Trophoblast cell (in vitro differentiated cells and primary cell): ENCODE data around the gene BRDT. TPM values are rescaled to one million over a fixed set of nuclear protein-coding genes. Genes with fewer than 3 reads are reported as not detected.

Experiments used
- DNase-seq, 2 donors: peaks; one replicate each; pipeline ENCODE4 v3.0.0-alpha.2; 2016
- H2AFZ ChIP-seq: 2 replicates; pipeline ENCODE4 v1.6.1; 2013; ENCODE audit warnings: low read length, moderate library complexity, mild to moderate bottlenecking; ENCODE audit not compliant: insufficient read depth, poor library complexity
- H2AK5ac ChIP-seq: 2 replicates; pipeline ENCODE4 v1.6.1; 2013; ENCODE audit warnings: mild to moderate bottlenecking, low read length
- H2BK120ac ChIP-seq: 2 replicates; pipeline ENCODE4 v1.6.1; 2013; ENCODE audit warnings: low read length, mild to moderate bottlenecking, moderate library complexity; ENCODE audit not compliant: insufficient read depth, poor library complexity
- H2BK12ac ChIP-seq: 2 replicates; pipeline ENCODE4 v1.6.1; 2013; ENCODE audit warnings: mild to moderate bottlenecking, low read length, moderate library complexity
- H2BK5ac ChIP-seq: 2 replicates; pipeline ENCODE4 v1.6.1; 2013; ENCODE audit warnings: low read length, low read depth, moderate library complexity, mild to moderate bottlenecking; ENCODE audit not compliant: poor library complexity
- H3K14ac ChIP-seq: 2 replicates; pipeline ENCODE4 v1.6.1; 2013; ENCODE audit warnings: mild to moderate bottlenecking, low read length
- H3K18ac ChIP-seq: 2 replicates; pipeline ENCODE4 v1.6.1; 2013; ENCODE audit warnings: mild to moderate bottlenecking, low read length
- H3K23ac ChIP-seq: 2 replicates; pipeline ENCODE4 v1.6.1; 2013; ENCODE audit warnings: low read length
- H3K27ac ChIP-seq: 2 replicates; pipeline ENCODE4 v1.5.1; 2013; ENCODE audit warnings: low read depth, mild to moderate bottlenecking, inconsistent platforms, low read length, moderate library complexity
- H3K27me3 ChIP-seq: 2 replicates; pipeline ENCODE4 v1.6.1; 2013; ENCODE audit warnings: inconsistent platforms, mild to moderate bottlenecking, low read length, moderate library complexity; ENCODE audit not compliant: insufficient read depth
- H3K36me3 ChIP-seq, 2 experiments: 1 replicate in 1 of 2; 2 replicates in 1 of 2; pipeline ENCODE4 v1.6.1; 2013; ENCODE audit warnings: low read length in 2 of 2, mild to moderate bottlenecking in 2 of 2, moderate library complexity in 1 of 2; ENCODE audit not compliant: insufficient read depth in 2 of 2, control insufficient read depth in 1 of 2
- H3K4ac ChIP-seq: 2 replicates; pipeline ENCODE4 v1.6.1; 2013; ENCODE audit warnings: low read depth, mild to moderate bottlenecking, low read length, moderate library complexity
- H3K4me1 ChIP-seq, 2 experiments: 1 replicate in 1 of 2; 2 replicates in 1 of 2; pipeline ENCODE4 v1.6.1; 2013; ENCODE audit warnings: low read length in 2 of 2, mild to moderate bottlenecking in 2 of 2, moderate library complexity in 1 of 2; ENCODE audit not compliant: insufficient read depth in 2 of 2, control insufficient read depth in 1 of 2
- H3K4me2 ChIP-seq: 2 replicates; pipeline ENCODE4 v1.6.1; 2013; ENCODE audit warnings: inconsistent platforms, mild to moderate bottlenecking, low read length, moderate library complexity
- H3K4me3 ChIP-seq: 2 replicates; pipeline ENCODE4 v1.5.1; 2013; ENCODE audit warnings: mild to moderate bottlenecking, low read depth, low read length, inconsistent platforms
- H3K79me1 ChIP-seq: one replicate; pipeline ENCODE4 v1.6.1; 2013; ENCODE audit warnings: low read length
- H3K79me2 ChIP-seq: 2 replicates; pipeline ENCODE4 v1.6.1; 2013; ENCODE audit warnings: low read length, mild to moderate bottlenecking; ENCODE audit not compliant: control insufficient read depth, insufficient read depth, poor library complexity
- H3K9ac ChIP-seq: 2 replicates; pipeline ENCODE4 v1.6.1; 2013; ENCODE audit warnings: mild to moderate bottlenecking, low read length
- H3K9me3 ChIP-seq: 2 replicates; pipeline ENCODE4 v1.6.1; 2013; ENCODE audit warnings: low read depth, mild to moderate bottlenecking, control low read depth, inconsistent platforms, low read length; ENCODE audit not compliant: insufficient read depth
- H4K12ac ChIP-seq: 2 replicates; pipeline ENCODE4 v1.6.1; 2013; ENCODE audit warnings: low read depth, mild to moderate bottlenecking, low read length, moderate library complexity
- H4K8ac ChIP-seq: 2 replicates; pipeline ENCODE4 v1.6.1; 2013; ENCODE audit warnings: low read depth, mild to moderate bottlenecking, low read length, moderate library complexity
- H4K91ac ChIP-seq: one replicate; pipeline ENCODE4 v1.6.1; 2013; ENCODE audit warnings: low read depth, mild to moderate bottlenecking, low read length, moderate library complexity
- WGBS: extraction: QIAGEN DNeasy Blood & Tissue Kit; methylation state at CpG from one replicate; pipeline ENCODE4 v1.1.7; 2013; ENCODE audit warnings: missing lambda C conversion rate; ENCODE audit not compliant: insufficient read length, insufficient coverage; ENCODE audit errors: extremely low coverage; 5-methylcytosine and 5-hydroxymethylcytosine counted together
- polyA plus RNA-seq: library from polyadenylated mRNA; stranded (reverse); fragments of 200-250 nt; gene quantifications from 2 replicates; pipeline ENCODE4 v1.2.3, GENCODE V29; 2013

The BRDT gene
- polyA plus RNA-seq = not detected in 2 replicates

DNA sequence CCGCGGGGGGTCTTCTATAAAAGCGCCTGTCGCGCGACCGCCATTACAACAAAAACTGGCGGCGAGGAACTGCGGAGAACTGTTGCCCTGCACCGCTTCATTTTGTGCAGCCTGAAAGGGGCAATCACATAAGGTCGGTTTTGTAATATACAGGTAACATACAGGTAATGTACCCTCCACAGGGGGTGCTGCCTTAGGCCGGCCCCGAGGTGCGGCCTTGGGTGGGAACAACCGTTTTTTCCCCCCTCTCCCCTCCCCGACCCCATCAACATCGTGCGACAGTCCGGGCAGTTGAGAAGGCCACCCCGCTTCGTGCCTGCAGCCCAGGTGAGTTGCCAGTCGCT lies at the start of gene BRDT:
Gene BRDT, plus strand, starts transcription at position 46 of the 344 bp plus-strand sequence. CDS start 13,354 bp downstream, outside the sequence.
- H3K18ac ChIP-seq = no peak within 1 kb of the TSS

DNA sequence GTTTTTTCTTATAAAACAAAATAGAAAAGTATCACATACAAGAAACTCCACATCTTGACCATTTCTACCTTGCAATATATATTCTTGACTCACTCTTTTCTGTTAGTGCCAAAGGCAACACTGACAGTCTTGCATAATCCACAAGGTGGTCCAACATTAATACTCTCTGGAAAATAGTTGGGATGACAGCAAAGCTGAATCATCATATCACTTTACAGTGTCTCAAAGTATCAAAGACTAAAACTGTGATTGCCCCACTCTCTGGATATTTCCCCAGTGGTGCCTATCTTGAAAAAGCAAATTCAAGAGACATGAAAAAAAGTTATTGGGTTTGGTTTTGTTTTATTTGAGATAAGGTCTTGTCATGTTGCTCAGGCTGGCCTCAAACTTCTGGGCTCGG lies 48.6 kb upstream of the BRDT start:
- Histone ChIP-seq H3K23ac (no peak overlapping the region), H3K4me1 (no peaks in the 10 kb centered on the region), H3K18ac (no peak overlapping the region), H2AFZ (no peak overlapping the region), H3K9me3 (no peaks in the 10 kb centered on the region), H3K27ac (no peak overlapping the region), H4K8ac (no peak overlapping the region), H3K9ac (no peak overlapping the region), H3K4me3 (no peak overlapping the region), H3K27me3 (no peaks in the 10 kb centered on the region), H4K12ac (no peak overlapping the region), H3K4me2 (no peak overlapping the region), H2BK120ac (no peak overlapping the region), H3K14ac (no peak overlapping the region), H4K91ac (no peak overlapping the region), H2BK5ac (no peak overlapping the region), H3K4ac (no peak overlapping the region), H3K79me1 (no peaks in the 10 kb centered on the region), H2BK12ac (no peak overlapping the region), H3K79me2 (no peaks in the 10 kb centered on the region), H2AK5ac (no peak overlapping the region), H3K36me3 (no peaks in the 10 kb centered on the region)
- peak; percentile 34 to 73 for DNase-seq
- no CpG with 5 or more reads among the region's 1 CpG for WGBS

More for the DNA sequence above, at the start of gene BRDT:
- no peak within 1 kb of the TSS for H3K4me2 ChIP-seq
- no CpG with 5 or more reads among the region's 23 CpGs for WGBS
- no peaks in the 10 kb centered on the region for H3K27me3 ChIP-seq
- H4K12ac ChIP-seq = no peak within 1 kb of the TSS
- no peak within 1 kb of the TSS for H2AFZ ChIP-seq
- H2BK5ac ChIP-seq = no peak within 1 kb of the TSS
- H4K8ac ChIP-seq = no peak within 1 kb of the TSS
- H3K79me2 ChIP-seq = no peaks in the 10 kb centered on the region
- H3K9me3 ChIP-seq = no peaks in the 10 kb centered on the region
- H3K14ac ChIP-seq = no peak within 1 kb of the TSS
- DNase-seq = no peak
- H3K4me1 ChIP-seq = no peaks in the 10 kb centered on the region
- H3K36me3 ChIP-seq = no peaks in the 10 kb centered on the region
- no peak within 1 kb of the TSS for H3K4ac ChIP-seq
- H3K27ac ChIP-seq = no peak within 1 kb of the TSS
- H3K79me1 ChIP-seq = no peaks in the 10 kb centered on the region
- H2BK12ac ChIP-seq = no peak within 1 kb of the TSS
- H4K91ac ChIP-seq = no peak within 1 kb of the TSS
- H3K9ac ChIP-seq = no peak within 1 kb of the TSS
- H3K23ac ChIP-seq = no peak within 1 kb of the TSS
- H2AK5ac ChIP-seq = no peak within 1 kb of the TSS
- no peak within 1 kb of the TSS for H2BK120ac ChIP-seq
- no peak within 1 kb of the TSS for H3K4me3 ChIP-seq

- no peaks in the 10 kb centered on the region for H3K9me3 ChIP-seq
- H3K4me3 ChIP-seq = no peak overlapping the region
- H3K36me3 ChIP-seq = no peaks in the 10 kb centered on the region
- no peak overlapping the region for H3K27ac ChIP-seq
- no peaks in the 10 kb centered on the region for H3K79me1 ChIP-seq
- H2AK5ac ChIP-seq = no peak overlapping the region
- no peak overlapping the region for H3K18ac ChIP-seq
- no peak overlapping the region for H3K4me2 ChIP-seq
- H4K8ac ChIP-seq = no peak overlapping the region
- no peak overlapping the region for H3K14ac ChIP-seq
- DNase-seq = no peak
- H3K9ac ChIP-seq = no peak overlapping the region
- H3K23ac ChIP-seq = no peak overlapping the region
- H4K91ac ChIP-seq = no peak overlapping the region
- H2AFZ ChIP-seq = no peak overlapping the region
- no peaks in the 10 kb centered on the region for H3K27me3 ChIP-seq
- no peak overlapping the region for H4K12ac ChIP-seq
- no peaks in the 10 kb centered on the region for H3K4me1 ChIP-seq
- H2BK120ac ChIP-seq = no peak overlapping the region
- H3K79me2 ChIP-seq = no peaks in the 10 kb centered on the region
- H2BK12ac ChIP-seq = no peak overlapping the region
- H3K4ac ChIP-seq = no peak overlapping the region
- H2BK5ac ChIP-seq = no peak overlapping the region
Observed at GRCh38 chr1:91901231-91901630, 48.0 kb upstream of the BRDT start.

DNA sequence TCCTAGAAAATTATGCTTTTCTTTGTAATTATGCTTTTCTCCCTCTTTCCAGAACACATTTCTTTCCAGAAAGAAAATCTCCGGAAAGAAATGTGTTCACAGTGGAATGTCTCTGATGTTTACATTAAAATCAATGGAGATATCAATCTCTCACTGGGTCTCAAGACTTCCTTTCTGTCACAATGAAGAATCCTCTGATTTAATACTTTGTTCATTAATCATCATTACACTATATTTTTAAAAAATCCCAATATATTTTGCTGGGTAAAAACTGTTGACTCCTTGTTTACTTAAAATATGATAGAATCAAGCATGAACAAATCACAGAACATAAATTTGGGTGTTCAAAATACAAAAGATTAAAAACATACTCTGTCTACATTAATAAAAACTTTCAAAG lies 36.9 kb upstream of the BRDT start:
- Histone ChIP-seq H3K18ac (no peak overlapping the region), H4K8ac (no peak overlapping the region), H3K79me2 (no peaks in the 10 kb centered on the region), H3K4ac (no peak overlapping the region), H3K79me1 (no peaks in the 10 kb centered on the region), H3K4me2 (no peak overlapping the region), H3K9me3 (no peaks in the 10 kb centered on the region), H2AK5ac (no peak overlapping the region), H4K12ac (no peak overlapping the region), H3K23ac (no peak overlapping the region), H2AFZ (no peak overlapping the region), H2BK120ac (no peak overlapping the region), H3K27ac (no peak overlapping the region), H4K91ac (no peak overlapping the region), H2BK12ac (no peak overlapping the region), H3K27me3 (no peaks in the 10 kb centered on the region), H3K4me1 (no peaks in the 10 kb centered on the region), H3K36me3 (no peaks in the 10 kb centered on the region), H3K4me3 (no peak overlapping the region), H3K14ac (no peak overlapping the region), H3K9ac (no peak overlapping the region), H2BK5ac (no peak overlapping the region)
- DNase-seq = no peak
- no CpG with 5 or more reads among the region's 1 CpG for WGBS
